IPS-18a (cell line): ENCODE measurements around the gene MAD1L1.

ENCODE experiments used
- H3K27ac ChIP-seq: one replicate; pipeline ENCODE4 v1.5.1; 2013; ENCODE audit warnings: low read length
- H3K27me3 ChIP-seq: one replicate; pipeline ENCODE4 v1.6.1; 2013; ENCODE audit warnings: mild to moderate bottlenecking, low read length; ENCODE audit not compliant: control insufficient read depth, insufficient read depth
- H3K36me3 ChIP-seq: one replicate; pipeline ENCODE4 v1.6.1; 2013; ENCODE audit warnings: low read depth, low read length; ENCODE audit not compliant: control insufficient read depth
- H3K4me1 ChIP-seq: one replicate; pipeline ENCODE4 v1.6.1; 2013; ENCODE audit warnings: low read depth, low read length; ENCODE audit not compliant: control insufficient read depth
- H3K4me3 ChIP-seq: one replicate; pipeline ENCODE4 v1.5.1; 2013; ENCODE audit warnings: low read length
- H3K9ac ChIP-seq: one replicate; pipeline ENCODE4 v1.6.1; 2013; ENCODE audit warnings: mild to moderate bottlenecking, low read length, moderate library complexity
- H3K9me3 ChIP-seq: one replicate; pipeline ENCODE4 v1.6.1; 2013; ENCODE audit warnings: low read depth, low read length; ENCODE audit not compliant: control insufficient read depth

The MAD1L1 gene

DNA sequence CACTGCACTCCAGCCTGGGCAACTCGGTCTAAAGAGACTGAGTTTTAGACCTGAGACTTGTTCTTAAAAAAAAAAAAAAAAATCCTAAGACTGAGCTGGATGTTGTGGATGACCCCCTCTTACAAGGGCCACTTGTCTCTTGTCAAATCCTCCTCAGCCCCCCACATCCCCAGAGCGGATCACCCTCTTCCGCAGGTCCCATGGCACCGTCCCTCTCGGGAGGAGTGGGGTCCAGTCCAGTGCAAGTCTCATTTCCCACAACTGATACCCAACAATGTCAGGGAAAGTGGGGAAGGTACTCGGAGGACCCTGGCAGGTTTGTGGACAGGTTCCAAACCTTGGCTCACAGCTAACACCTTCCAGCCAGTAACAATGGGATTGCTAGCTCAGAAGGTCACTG lies 462.4 kb downstream of the MAD1L1 start:
- no peaks in the 10 kb centered on the region for H3K27me3 ChIP-seq
- H3K4me1 ChIP-seq = no peaks in the 10 kb centered on the region
- no peaks in the 10 kb centered on the region for H3K36me3 ChIP-seq
- H3K9ac ChIP-seq = no peak overlapping the region
- no peak overlapping the region for H3K27ac ChIP-seq
- no peaks in the 10 kb centered on the region for H3K9me3 ChIP-seq
- no peak overlapping the region for H3K4me3 ChIP-seq

DNA sequence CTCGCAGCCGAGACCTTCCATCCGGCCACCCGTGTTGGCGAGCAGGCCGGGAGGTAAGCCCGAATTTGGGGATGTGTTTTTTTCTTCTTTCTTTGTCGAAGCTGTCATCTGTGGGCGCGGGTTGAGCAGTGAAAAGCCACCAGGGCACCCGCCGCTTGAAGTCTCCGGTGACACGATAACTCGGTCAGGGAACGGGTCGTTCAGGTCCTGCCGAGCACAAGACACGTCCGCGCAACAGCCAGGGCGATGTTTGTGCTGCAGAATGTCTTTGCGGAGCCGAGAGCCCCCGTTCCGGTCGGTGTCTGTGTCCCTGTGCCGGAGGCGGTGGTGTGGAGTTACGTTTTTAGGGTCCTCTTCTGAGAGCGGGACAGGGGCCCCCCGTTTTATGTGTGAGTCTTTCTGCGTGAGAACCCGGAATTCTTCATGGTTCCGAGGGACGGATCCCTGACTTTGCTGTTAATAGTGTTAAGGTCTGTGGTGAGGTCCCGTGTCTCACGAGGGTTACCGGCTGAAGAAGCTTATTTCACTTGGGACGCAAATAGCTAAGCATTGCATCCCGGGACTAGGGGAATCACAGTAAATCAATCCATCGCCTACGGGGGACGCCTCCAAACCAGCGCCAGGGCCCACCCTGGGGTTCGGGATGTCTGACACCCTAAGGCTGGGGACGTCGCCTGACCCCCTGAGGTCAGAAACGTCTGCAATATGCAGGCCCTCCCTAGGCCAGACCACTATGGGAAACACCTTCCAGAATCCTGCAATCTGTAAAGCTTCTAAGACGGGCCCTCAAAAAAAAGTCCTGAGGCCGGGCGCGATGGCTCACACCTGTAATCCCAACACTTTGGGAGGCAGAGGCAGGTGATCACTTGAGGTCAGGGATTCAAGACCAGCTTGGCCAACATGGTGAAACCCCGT lies 463.2 kb downstream of the MAD1L1 start:
- Histone ChIP-seq H3K36me3 (no peaks in the 10 kb centered on the region), H3K9ac (no peak overlapping the region), H3K27me3 (no peaks in the 10 kb centered on the region), H3K4me1 (no peaks in the 10 kb centered on the region), H3K4me3 (no peak overlapping the region), H3K9me3 (no peaks in the 10 kb centered on the region), H3K27ac (no peak overlapping the region)

DNA sequence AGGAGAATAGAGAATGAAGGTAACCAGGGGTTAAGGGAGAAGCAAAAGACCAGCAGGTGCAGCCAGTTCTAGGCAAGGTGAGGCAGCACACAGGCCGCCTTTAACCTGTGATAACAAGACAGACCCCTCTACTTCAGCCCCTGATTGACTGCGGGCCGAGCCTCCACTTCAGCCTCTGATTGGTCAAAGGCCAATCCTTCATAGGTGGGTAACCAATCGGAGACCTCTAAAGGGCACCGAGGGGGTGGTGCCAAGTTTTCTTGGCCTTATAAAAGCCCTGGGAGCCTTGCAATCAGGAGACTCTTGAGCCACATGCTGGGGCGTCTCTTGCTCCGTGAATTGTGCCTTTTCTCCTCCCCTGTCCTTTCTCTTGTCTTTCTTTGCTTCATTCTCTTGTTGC lies 463.9 kb downstream of the MAD1L1 start:
- Histone ChIP-seq H3K9me3 (no peaks in the 10 kb centered on the region), H3K36me3 (no peaks in the 10 kb centered on the region), H3K27ac (no peak overlapping the region), H3K4me3 (no peak overlapping the region), H3K27me3 (no peaks in the 10 kb centered on the region), H3K4me1 (no peaks in the 10 kb centered on the region), H3K9ac (no peak overlapping the region)

DNA sequence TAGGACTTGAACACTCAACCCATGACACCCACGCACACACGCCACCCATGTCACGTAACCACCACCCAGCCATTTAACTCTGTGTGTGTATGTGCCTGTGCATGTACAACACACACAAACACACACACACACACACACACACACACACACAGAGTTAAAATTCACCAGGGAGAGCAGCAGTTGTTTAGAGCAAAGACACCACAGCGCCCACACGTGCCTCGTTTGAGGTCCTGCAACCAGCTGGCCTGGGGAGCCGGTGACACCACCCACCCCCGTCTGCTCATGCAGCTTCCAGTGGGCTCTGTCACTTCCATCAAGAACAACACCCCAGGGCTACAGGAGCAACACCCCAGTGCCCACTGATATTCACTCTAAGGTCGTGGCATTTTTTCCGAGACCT lies 465.2 kb downstream of the MAD1L1 start:
- Histone ChIP-seq H3K9ac (no peak overlapping the region), H3K4me1 (no peaks in the 10 kb centered on the region), H3K9me3 (peaks cover 4% of the 10 kb centered on the region), H3K4me3 (no peak overlapping the region), H3K36me3 (no peaks in the 10 kb centered on the region), H3K27me3 (no peaks in the 10 kb centered on the region), H3K27ac (no peak overlapping the region)
